ENCODE results near the gene STAT5B. TPM values are rescaled to one million over a fixed set of nuclear protein-coding genes. Genes with fewer than 3 reads are reported as not detected.

STAT5B gene
- total and polyA plus RNA-seq, 2 donors (not counting 1 experiment from before 2014, with no cell fraction given): 24.4 to 29.6 TPM

DNA sequence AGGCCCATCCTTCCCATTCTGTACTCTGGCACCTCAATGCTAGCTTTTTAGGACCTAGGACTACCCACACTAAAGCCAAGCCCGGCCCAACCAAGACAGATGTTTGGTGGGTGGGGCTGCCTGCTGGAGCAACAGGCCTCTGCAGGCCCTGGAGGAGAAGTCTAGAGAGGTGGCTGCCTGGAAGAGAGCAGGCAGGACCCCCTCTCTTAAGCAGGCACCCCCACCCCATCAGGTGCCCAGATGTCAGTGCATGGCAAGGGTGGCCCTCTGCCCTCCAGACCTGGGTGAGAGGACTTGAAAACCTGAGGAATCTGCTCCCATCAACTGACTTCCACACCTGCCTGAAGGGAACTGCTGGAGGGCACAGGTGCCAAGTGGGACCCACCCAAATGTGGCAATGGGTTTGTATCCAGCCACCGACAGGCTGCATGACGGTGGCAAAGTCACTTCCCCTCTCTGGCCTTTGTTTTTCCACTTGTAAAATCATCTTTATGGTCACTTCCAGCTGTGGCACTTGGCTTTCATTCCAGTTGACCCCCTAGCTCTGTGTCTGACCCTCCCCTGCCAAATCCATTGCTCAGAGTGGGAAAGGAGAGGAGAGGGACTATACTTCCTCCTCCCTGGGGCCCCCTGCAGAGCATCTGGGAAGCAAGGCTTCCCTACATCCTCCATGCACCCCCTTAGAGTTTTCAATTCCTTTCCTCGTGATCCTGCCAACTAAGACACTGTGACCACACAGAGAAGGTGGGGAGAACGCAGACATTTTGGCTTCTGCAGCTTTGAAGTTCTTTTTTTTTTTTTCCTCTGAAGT lies 10.4 kb upstream of the STAT5B start:
- no peak for TF ChIP-seq EZH2 (IDR thresholded peaks at IDR 0.05; ENCODE audit: low read length, missing control alignments)
- TF ChIP-seq, protein P1, sequence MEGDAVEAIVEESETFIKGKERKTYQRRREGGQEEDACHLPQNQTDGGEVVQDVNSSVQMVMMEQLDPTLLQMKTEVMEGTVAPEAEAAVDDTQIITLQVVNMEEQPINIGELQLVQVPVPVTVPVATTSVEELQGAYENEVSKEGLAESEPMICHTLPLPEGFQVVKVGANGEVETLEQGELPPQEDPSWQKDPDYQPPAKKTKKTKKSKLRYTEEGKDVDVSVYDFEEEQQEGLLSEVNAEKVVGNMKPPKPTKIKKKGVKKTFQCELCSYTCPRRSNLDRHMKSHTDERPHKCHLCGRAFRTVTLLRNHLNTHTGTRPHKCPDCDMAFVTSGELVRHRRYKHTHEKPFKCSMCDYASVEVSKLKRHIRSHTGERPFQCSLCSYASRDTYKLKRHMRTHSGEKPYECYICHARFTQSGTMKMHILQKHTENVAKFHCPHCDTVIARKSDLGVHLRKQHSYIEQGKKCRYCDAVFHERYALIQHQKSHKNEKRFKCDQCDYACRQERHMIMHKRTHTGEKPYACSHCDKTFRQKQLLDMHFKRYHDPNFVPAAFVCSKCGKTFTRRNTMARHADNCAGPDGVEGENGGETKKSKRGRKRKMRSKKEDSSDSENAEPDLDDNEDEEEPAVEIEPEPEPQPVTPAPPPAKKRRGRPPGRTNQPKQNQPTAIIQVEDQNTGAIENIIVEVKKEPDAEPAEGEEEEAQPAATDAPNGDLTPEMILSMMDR (conservative IDR thresholded peaks at IDR 0.05 in 1 of 2, IDR thresholded peaks at IDR 0.05 in 1 of 2; ENCODE audit: low read depth in 1 of 2, low read length in 2 of 2): no peak
- Histone ChIP-seq H3K36me3 (ENCODE audit: control insufficient read depth, insufficient read depth, low read length) (no peaks in the 10 kb centered on the region), H3K27ac (ENCODE audit: insufficient read depth, low read length) (no peak overlapping the region), H3K27me3 (ENCODE audit: control insufficient read depth, insufficient read depth, low read length) (no peaks in the 10 kb centered on the region), H2AFZ (ENCODE audit: low read length) (no peak overlapping the region), H4K20me1 (ENCODE audit: control insufficient read depth, extremely low read depth, insufficient read depth, low read length) (no peaks in the 10 kb centered on the region), H3K4me1 (ENCODE audit: control insufficient read depth, extremely low read depth, insufficient read depth, low read length) (no peaks in the 10 kb centered on the region), H3K9me3 (ENCODE audit: control insufficient read depth, insufficient read depth, low read depth, low read length) (no peaks in the 10 kb centered on the region), H3K4me2 (ENCODE audit: extremely low read depth, insufficient read depth, low read length) (no peak overlapping the region), H3K79me2 (ENCODE audit: control insufficient read depth, insufficient read depth, low read length) (no peaks in the 10 kb centered on the region), H3K4me3 (replicated peaks in 1 of 4; ENCODE audit: control extremely low read depth in 1 of 4, insufficient read depth in 1 of 4, low read depth in 3 of 4, low read length in 4 of 4) (peak overlapping the region in 1 of 4 experiments; percentile 59), H3K9ac (ENCODE audit: insufficient read depth, low read length) (no peak overlapping the region)
- no peak for DNase-seq (ENCODE audit: low read depth in 2 of 2)

DNA sequence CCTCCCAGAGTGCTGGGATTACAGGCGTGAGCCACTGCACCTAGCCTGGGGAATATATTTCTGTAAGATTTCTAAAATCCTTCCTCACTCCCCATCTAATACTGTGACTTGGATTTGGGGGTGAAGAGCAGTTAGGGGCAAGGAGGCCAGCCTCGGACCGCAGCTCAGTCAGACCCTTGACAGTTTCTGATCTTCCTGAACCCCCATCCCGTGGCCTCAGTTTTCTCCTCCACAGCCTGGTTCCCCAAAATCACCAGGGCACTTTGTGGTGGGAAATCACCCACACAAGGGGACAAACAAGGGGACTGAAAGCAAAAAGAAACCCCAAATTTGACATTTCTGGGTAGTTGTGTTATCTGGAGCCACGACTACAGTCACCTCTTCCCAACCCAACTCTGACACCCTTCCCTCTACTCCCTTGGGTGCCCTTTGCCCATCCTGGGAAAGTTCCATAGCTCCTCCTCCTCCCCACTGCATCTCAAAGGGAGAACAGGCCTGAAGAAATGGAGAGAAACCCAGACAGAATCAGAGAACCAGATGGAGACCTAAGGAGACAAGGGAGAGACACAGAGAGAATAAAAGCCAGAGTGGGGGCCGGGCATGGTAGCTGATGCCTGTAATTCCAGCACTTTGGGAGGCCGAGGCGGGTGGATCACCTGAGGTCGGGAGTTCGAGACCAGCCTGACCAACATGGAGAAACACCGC lies 9.3 kb upstream of the STAT5B start:
- Histone ChIP-seq H3K4me3 (replicated peaks in 1 of 4; ENCODE audit: control extremely low read depth in 1 of 4, insufficient read depth in 1 of 4, low read depth in 3 of 4, low read length in 4 of 4) (no peak overlapping the region), H3K27ac (ENCODE audit: insufficient read depth, low read length) (no peak overlapping the region), H2AFZ (ENCODE audit: low read length) (no peak overlapping the region), H3K4me1 (ENCODE audit: control insufficient read depth, extremely low read depth, insufficient read depth, low read length) (no peaks in the 10 kb centered on the region), H3K36me3 (ENCODE audit: control insufficient read depth, insufficient read depth, low read length) (no peaks in the 10 kb centered on the region), H3K27me3 (ENCODE audit: control insufficient read depth, insufficient read depth, low read length) (no peaks in the 10 kb centered on the region), H3K4me2 (ENCODE audit: extremely low read depth, insufficient read depth, low read length) (no peak overlapping the region), H3K79me2 (ENCODE audit: control insufficient read depth, insufficient read depth, low read length) (no peaks in the 10 kb centered on the region), H4K20me1 (ENCODE audit: control insufficient read depth, extremely low read depth, insufficient read depth, low read length) (no peaks in the 10 kb centered on the region), H3K9ac (ENCODE audit: insufficient read depth, low read length) (no peak overlapping the region), H3K9me3 (ENCODE audit: control insufficient read depth, insufficient read depth, low read depth, low read length) (no peaks in the 10 kb centered on the region)
- no peak for DNase-seq (ENCODE audit: low read depth in 2 of 2)
- TF ChIP-seq, protein P1 (conservative IDR thresholded peaks at IDR 0.05 in 1 of 2, IDR thresholded peaks at IDR 0.05 in 1 of 2; ENCODE audit: low read depth in 1 of 2, low read length in 2 of 2): no peak
- TF ChIP-seq EZH2 (IDR thresholded peaks at IDR 0.05; ENCODE audit: low read length, missing control alignments): no peak

DNA sequence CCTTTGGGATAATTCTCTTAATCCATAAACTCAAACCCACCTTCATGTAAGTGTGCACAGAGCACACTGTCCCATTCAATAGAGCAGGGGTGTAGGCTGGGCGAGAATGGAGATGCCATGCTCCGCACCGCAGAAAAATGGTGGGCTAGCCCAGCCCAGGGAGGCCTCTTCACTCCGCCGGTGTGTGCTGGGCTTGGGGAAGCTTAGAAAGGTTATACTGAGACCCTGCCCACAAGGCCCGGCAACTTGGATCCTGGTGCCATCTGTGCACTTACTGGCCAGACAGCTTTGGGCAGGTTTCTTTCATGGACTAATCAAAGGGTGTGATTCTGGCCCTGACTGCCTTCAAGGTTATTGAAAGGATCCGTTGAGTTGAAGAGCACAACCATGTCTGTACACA lies 8.4 kb upstream of the STAT5B start:
- no peaks in the 10 kb centered on the region for H3K27me3 ChIP-seq (ENCODE audit: control insufficient read depth, insufficient read depth, low read length)
- H3K27ac ChIP-seq (ENCODE audit: insufficient read depth, low read length): no peak overlapping the region
- no peaks in the 10 kb centered on the region for H3K4me1 ChIP-seq (ENCODE audit: control insufficient read depth, extremely low read depth, insufficient read depth, low read length)
- H3K79me2 ChIP-seq (ENCODE audit: control insufficient read depth, insufficient read depth, low read length): no peaks in the 10 kb centered on the region
- DNase-seq (ENCODE audit: low read depth in 2 of 2): no peak
- H3K9me3 ChIP-seq (ENCODE audit: control insufficient read depth, insufficient read depth, low read depth, low read length): no peaks in the 10 kb centered on the region
- H3K4me3 ChIP-seq (replicated peaks in 1 of 4; ENCODE audit: control extremely low read depth in 1 of 4, insufficient read depth in 1 of 4, low read depth in 3 of 4, low read length in 4 of 4): no peak overlapping the region
- no peak for TF ChIP-seq EZH2 (IDR thresholded peaks at IDR 0.05; ENCODE audit: low read length, missing control alignments)
- TF ChIP-seq, protein P1 (conservative IDR thresholded peaks at IDR 0.05 in 1 of 2, IDR thresholded peaks at IDR 0.05 in 1 of 2; ENCODE audit: low read depth in 1 of 2, low read length in 2 of 2): no peak
- no peak overlapping the region for H2AFZ ChIP-seq (ENCODE audit: low read length)
- H3K9ac ChIP-seq (ENCODE audit: insufficient read depth, low read length): no peak overlapping the region
- no peak overlapping the region for H3K4me2 ChIP-seq (ENCODE audit: extremely low read depth, insufficient read depth, low read length)
- H4K20me1 ChIP-seq (ENCODE audit: control insufficient read depth, extremely low read depth, insufficient read depth, low read length): no peaks in the 10 kb centered on the region
- no peaks in the 10 kb centered on the region for H3K36me3 ChIP-seq (ENCODE audit: control insufficient read depth, insufficient read depth, low read length)

Measured in fibroblast of lung (primary cell).